Esophagus squamous epithelium (tissue), 4 donors: ENCODE data around the gene PTPRQ.

Experiments used
- POLR2A ChIP-seq, 4 donors: fragments of 450-650 bp; IDR thresholded peaks; one replicate each; pipeline ENCODE4 v1.6.1; 2017; ENCODE audit warnings: antibody characterized with exemption in 4 of 4, mild to moderate bottlenecking in 4 of 4, moderate library complexity in 3 of 4
- TF ChIP-seq, protein P1 (sequence below), 6 experiments: fragments of 450-650 bp in 4 of 6; fragments of 200-600 bp in 2 of 6; sonication (generic) in 2 of 6; IDR thresholded peaks; one replicate each; pipeline ENCODE4 v1.5.1; 2016 to 2019; ENCODE audit warnings: antibody characterized with exemption in 6 of 6, mild to moderate bottlenecking in 4 of 6, moderate library complexity in 4 of 6

DNA sequence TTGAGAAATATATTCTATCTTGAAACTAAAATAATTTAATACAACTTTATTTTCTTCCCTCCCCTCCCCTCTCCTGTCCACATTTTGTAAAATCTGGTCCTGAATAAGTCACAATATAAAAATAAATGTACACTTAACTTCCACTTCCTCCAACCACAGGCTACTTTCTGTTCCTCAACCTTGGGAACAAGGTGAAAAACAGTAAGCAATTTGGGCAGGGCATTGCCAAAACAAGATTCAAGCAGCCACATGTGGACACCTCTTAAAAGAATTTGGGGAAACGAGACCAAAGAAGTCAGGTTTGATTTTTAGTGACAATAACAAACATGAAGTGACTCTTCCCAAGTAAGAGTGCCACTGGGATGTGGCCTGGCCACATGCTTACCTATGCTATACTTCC lies 115.7 kb downstream of the PTPRQ start:
- TF ChIP-seq, protein P1, sequence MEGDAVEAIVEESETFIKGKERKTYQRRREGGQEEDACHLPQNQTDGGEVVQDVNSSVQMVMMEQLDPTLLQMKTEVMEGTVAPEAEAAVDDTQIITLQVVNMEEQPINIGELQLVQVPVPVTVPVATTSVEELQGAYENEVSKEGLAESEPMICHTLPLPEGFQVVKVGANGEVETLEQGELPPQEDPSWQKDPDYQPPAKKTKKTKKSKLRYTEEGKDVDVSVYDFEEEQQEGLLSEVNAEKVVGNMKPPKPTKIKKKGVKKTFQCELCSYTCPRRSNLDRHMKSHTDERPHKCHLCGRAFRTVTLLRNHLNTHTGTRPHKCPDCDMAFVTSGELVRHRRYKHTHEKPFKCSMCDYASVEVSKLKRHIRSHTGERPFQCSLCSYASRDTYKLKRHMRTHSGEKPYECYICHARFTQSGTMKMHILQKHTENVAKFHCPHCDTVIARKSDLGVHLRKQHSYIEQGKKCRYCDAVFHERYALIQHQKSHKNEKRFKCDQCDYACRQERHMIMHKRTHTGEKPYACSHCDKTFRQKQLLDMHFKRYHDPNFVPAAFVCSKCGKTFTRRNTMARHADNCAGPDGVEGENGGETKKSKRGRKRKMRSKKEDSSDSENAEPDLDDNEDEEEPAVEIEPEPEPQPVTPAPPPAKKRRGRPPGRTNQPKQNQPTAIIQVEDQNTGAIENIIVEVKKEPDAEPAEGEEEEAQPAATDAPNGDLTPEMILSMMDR (IDR thresholded peaks at IDR 0.05), result no peak
- TF ChIP-seq POLR2A (IDR thresholded peaks at IDR 0.05), result no peak
